ENCODE results near the gene IL10RA.
"Not testable (repeated sequence)": the region's sequence is repeated elsewhere in the genome, so short reads cannot be mapped to it uniquely, and the experiment has no call there.

The IL10RA gene

GRCh38 chr11:117985953-117986887 lies at the start of gene IL10RA:
IL10RA (plus strand) TSS chr11:117986394; CDS start chr11:117986468, 74 bp downstream.
- peak; percentile 89 for DNase-seq (ENCODE audit: low spot score)

DNA sequence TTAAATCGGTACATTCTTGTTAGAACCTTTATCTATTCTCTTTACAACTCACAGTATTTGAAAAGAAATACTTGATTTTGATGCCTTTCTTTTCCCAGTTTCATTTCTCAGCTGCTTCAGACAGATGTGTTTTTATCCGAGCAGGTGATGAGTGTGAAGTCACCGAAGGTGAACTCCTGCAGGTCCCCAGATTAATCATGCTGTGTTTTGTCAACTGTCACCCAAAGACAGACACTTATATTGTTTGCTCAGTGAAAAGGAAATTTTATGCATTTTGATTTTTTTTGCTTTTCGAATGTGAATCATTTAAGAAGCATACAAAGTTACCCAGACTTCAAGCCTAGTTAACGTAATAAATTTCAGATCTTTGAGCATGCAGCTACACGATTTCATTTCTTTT lies 49.2 kb upstream of the IL10RA start:
- DNase-seq (ENCODE audit: low spot score), result no peak

DNA sequence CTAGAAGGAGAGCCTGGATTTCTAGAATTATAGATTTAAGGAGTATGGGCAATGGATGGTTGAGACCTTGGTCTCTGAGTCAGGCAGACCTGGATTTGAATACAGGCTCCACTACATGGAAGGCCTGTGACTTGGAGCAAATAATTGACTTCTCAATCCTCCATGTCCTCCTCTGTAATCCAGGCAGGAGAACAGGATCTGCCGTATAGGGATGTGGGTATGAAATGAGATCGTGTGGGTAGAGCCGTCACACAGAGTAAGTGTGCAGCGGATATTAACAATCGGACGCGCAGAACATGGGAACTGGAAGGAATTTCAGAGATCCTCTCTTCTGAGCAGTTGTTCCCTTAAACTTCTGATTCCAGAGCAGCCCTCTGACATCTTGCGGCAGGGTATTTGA lies 45.5 kb upstream of the IL10RA start:
- DNase-seq (ENCODE audit: low spot score), result no peak

DNA sequence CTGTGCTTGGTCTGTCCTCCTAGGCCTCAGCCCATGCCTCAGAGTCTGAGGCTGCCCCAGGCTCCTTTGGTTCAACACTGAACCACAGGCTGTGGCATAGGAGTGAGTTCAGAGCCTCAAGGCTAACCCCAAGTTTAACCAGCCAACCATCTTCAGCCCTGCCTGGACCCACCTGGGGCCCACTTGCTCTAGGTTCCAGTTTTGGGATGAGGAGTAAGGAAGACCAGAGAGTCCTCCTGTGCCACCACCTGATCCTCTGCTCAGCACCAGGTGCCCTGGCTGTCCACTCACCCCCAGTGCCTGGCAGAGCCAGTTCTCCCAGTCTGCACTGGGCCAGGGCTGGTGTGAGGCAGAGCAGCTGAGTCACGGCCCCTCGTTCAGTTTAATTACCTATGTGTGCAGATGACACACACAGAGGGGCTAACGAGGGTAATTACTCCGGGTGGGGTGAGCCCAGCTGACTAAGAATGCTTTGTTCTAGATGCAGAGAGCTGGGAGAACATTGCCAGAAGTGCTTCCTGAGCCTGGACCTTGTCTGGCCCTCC lies 45.0 kb upstream of the IL10RA start:
- DNase-seq (ENCODE audit: low spot score), result no peak

DNA sequence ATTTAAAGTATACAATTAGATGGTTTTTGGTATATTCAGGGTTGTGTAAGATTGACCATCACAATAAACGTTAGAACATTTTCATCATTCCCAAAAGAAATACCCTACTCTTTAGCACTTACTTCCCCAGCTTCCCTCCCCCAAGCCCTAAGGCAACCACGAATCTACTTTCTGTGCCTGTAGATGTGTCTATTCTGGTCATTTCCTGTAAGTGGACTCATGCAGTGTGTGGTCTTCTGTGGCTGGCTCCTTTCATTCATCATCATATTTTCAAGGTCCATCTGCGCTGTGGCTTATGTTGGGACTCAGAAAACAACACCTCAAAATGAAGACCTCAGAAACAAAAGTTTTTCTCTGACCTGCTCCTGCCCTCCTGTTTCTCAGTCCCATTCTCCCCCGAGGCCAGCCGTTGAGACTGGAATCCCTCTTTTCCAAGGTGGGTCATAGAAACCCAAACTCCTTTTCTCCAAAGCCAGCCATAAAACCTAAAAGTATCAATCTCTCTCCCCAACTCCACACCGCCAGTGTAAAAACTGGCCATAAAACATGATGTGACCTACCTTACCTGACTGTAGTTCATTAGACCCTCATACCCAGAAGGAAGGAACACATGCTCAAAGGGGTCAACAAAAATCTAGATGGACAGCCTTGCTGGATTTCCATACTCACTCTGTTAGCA lies 44.1 kb upstream of the IL10RA start:
- no peak for DNase-seq (ENCODE audit: low spot score)

DNA sequence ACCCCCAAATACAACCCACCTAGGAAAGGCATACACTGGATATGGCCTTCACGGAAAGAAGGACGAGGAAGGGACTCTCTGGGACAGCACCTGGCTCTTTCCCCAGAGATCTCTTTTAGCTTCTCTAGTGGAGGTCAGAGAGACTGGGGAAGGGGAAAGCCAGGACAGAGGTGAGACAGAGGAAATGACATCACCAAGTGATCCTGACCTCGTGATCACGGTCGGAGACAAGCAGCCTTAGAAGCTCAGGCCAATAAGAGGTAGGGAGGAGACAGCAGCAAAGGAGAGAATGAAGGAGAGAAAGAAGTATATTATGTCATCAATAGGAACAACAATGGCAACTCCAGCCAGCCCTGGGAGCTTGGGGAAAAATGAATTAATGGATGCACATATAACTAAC lies 41.6 kb upstream of the IL10RA start:
- DNase-seq (ENCODE audit: low spot score), result no peak

DNA sequence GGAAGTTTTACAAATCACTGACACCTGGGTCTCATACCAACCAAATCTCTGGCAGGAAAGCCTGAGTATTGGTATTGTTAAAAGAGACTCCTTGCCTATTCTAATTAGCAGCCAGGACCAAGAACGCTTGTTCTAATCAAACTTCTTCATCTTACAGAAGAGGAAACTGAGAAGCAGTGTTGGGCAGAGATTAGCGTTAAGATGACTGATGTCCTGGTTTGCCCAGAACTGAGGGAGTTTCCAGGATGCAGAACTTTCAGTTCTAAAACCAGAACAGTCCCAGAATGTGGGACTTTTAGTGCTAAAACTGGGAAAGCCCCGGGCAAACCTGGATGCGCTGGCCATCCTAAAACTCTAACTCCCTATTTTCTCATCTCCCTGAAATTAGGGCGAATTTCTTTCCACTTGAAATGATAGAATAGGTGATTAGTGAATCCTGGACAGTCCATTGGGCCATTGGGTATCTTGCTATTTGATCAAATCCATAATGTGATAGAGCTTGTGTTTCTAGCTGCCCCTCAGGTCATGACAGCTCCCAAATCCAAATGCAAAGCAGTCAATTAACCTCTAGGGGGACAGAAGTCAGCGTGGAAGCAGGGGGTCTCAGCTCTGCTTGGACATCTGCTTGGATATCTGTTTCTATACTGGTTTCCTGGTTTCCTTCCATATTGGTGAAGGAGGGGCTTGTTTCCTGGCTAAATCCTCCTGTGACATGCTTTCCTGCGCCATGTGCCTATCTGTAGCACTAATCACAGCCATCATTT lies 41.0 kb upstream of the IL10RA start:
- DNase-seq (ENCODE audit: low spot score), result no peak

- DNase-seq (ENCODE audit: low spot score), result no peak
Measured at GRCh38 chr11:117946156-117946841, 39.9 kb upstream of the IL10RA start.

- peak; percentile 91 for DNase-seq (ENCODE audit: low spot score)
Measured at GRCh38 chr11:117946842-117947526, 39.2 kb upstream of the IL10RA start.

DNA sequence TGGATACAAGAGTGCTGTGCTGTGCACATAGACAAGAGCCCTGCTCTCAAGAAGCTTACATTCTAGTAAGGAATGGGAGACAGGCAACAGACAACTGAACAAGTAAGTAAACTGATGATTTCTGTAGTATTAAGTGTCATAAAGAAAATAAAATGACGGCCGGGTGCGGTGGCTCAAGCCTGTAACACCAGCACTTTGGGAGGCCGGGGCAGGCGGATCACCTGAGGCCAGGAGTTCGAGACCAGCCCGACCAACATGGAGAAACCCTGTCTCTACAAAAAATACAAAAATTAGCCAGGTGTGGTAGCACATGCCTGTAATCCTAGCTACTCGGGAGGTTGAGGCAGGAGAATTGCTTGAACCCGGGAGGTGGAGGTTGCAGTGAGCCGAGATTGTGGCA lies 38.4 kb upstream of the IL10RA start:
- not testable (repeated sequence) for DNase-seq (ENCODE audit: low spot score)

- DNase-seq (ENCODE audit: low spot score), result not testable (repeated sequence)
Measured at GRCh38 chr11:117948466-117948865, 37.7 kb upstream of the IL10RA start.

GRCh38 chr11:117949062-117949461 lies 37.1 kb upstream of the IL10RA start:
- DNase-seq (ENCODE audit: low spot score), result no peak

DNA sequence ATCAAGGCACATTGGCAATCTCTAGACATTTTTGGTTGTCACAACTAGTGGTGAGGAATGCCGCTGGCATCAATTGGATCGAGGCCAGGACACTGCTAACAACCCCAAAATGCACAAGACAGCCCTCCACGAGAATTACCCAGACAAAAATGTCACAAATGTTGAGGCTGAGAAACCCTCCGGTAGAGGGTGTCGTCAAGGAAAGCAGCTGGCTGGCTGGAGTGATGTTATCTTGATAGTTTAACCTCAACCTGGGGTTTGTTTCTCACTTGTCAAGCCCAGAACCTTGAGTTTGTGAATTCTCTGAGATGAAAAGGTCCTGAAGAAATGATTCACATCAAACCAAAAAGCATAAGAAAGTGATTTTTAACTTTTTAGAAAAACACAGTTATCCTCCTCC lies 35.9 kb upstream of the IL10RA start:
- no peak for DNase-seq (ENCODE audit: low spot score)

DNA sequence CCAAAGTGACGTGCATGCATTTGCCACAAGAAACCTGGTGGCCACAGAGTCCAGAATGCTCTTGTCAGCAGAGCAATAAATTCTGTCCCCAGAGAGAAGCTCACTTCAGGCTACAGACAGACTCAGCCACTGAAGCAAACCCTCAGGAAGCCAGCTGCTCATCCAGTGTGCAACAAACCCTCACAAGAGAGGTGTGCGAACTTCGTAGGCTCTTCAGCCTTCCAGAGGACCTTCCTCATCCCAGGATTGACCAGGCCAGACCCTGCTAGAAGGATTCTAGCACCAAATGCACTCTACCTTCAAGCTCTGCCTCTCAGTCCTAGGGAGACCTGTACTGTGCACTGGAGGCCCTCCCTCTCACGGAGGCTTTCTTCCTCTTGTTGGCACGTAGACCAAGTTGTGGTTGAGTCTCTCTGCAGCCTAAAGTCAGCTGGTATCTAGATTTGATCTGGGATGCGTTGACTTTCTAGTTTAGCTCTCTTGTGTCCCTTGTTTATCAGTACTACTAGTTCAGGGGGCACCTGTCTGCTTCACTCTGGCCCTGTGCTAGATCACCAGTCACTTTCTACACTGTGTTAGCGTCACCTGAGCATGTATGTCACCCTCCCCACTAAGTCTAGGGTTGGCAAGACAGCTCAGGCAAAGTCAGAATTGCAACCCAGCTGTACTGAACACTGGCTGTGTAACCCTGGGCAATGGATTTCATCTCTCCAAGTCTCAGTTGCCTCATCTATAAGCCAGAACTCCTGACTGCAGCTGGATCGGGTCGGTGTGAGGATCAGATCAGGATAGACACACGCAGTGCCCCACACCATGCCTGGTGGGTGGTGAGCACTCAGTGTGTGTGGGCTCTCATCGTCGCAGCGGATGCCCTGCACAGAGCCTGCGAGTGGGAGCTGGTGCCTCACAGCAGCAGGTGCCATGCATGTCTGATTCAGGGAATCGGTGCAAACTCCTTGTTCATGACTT lies 34.9 kb upstream of the IL10RA start:
- DNase-seq (ENCODE audit: low spot score), result no peak

DNA sequence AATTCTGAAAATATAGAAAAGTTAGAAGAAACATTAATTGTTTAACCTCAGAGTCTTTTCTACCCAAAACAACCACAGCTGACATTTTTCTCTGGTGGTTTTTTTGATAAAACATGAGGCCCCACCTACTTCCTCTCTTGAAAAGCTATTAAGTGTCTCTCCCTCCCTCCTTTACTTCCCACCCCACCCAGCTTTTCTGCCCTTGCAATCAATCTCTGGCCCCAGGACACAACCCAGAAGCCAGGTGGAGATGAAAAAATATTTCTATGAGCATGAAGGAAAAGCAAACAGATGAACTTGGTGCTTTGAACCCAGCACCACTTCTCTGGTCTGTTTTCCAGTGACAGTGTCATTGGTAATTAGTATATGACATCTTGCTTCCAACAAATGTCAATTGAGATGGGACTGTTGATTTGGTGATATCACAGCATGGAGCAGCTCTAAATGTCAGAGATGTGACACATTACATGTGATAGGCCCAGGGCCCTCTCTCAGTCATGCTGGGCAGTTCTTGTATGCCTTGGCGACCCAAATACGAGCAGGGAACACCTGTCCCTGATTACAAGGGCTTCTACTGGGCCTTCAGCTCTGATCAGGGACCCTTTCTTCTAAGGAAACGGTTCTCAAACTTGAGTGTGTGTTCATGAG lies 33.0 kb upstream of the IL10RA start:
- no peak for DNase-seq (ENCODE audit: low spot score)

DNA sequence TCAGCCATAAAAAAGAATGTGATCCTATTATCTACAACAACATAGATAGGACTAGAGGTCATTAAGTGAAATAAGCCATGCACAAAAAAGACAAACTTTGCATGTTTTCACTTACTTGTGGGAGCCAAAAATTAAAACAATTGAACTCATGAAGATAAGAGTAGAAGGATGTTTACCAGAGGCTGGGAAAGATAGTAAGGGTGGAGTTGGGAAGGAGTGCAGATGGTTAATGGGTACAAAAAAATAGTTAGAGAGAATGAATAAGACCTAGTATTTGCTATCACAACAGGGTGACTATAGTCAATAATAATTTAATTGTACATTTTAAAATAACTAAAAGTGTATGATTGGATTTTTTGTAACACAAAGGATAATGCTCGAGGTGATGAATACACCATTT lies 27.2 kb upstream of the IL10RA start:
- DNase-seq (ENCODE audit: low spot score), result no peak

- DNase-seq (ENCODE audit: low spot score), result no peak
Measured at GRCh38 chr11:117959438-117960149, 26.6 kb upstream of the IL10RA start.

- DNase-seq (ENCODE audit: low spot score), result no peak
Measured at GRCh38 chr11:117960406-117960805, 25.8 kb upstream of the IL10RA start.

- no peak for DNase-seq (ENCODE audit: low spot score)
Measured at GRCh38 chr11:117961896-117962295, 24.3 kb upstream of the IL10RA start.

Data from AG08396 (cell line).